ENCODE data around the gene ANKLE1. TPM values are rescaled to one million over a fixed set of nuclear protein-coding genes. Genes with fewer than 3 reads are reported as not detected.

ANKLE1 gene
- total RNA-seq, 1 donor from 2014 or later, result 9.3 TPM

DNA sequence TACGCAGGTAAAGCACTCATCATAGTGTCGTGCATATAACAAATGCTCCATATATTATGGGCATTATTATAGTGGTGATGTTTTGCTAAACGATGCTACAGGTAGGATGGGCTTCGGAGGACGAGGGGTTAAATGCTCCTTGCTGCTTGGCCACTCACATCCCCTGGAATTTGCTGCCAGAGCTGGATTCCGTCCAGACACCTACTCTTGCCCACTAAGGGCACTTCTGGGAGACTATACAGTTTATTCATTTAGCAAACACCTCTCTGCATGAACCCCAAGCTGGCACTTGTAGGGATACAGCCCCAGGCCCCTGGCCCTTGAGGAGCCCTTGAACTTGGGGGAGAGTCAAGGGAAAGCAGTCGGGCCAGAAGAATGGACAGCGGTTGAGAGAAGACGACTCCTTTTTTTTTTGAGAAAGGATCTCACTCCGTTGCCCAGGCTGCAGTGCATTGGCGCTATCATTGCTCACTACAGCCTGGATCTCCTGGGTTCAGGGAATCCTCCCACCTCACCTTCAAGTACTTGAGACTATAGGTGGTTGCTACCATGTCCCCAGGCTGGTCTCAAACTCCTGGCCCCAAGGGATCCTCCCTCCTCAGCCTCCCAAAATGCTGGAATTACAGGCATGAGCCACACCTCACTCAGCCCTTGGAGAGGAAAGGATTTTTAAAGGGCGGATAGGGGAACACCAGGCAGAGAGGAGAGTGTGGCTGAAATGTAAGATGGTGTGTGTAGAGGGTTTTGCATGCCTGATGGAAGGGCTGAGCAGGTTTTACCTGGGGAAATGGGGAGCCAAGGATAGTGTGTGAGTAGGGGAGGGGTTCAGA, 22.9 kb downstream of the ANKLE1 start:
- peak overlapping the region; percentile 94 for H3K4me3 Mint-ChIP-seq (ENCODE audit: unreplicated experiment)
- peak overlapping the region; percentile 93 for H3K27ac Mint-ChIP-seq (ENCODE audit: unreplicated experiment)
- H3K4me1 Mint-ChIP-seq (ENCODE audit: low read depth, unreplicated experiment), result peaks cover 26% of the 10 kb centered on the region
- no peaks in the 10 kb centered on the region for H3K36me3 Mint-ChIP-seq (ENCODE audit: unreplicated experiment)
- H3K27me3 Mint-ChIP-seq (ENCODE audit: unreplicated experiment), result peaks cover 14% of the 10 kb centered on the region
- TF ChIP-seq, protein P1, sequence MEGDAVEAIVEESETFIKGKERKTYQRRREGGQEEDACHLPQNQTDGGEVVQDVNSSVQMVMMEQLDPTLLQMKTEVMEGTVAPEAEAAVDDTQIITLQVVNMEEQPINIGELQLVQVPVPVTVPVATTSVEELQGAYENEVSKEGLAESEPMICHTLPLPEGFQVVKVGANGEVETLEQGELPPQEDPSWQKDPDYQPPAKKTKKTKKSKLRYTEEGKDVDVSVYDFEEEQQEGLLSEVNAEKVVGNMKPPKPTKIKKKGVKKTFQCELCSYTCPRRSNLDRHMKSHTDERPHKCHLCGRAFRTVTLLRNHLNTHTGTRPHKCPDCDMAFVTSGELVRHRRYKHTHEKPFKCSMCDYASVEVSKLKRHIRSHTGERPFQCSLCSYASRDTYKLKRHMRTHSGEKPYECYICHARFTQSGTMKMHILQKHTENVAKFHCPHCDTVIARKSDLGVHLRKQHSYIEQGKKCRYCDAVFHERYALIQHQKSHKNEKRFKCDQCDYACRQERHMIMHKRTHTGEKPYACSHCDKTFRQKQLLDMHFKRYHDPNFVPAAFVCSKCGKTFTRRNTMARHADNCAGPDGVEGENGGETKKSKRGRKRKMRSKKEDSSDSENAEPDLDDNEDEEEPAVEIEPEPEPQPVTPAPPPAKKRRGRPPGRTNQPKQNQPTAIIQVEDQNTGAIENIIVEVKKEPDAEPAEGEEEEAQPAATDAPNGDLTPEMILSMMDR (IDR thresholded peaks at IDR 0.05; ENCODE audit: partially characterized antibody, unreplicated experiment), result no peak
- no peak for DNase-seq
- peaks cover 25% of the 10 kb centered on the region for H3K9me3 Mint-ChIP-seq (ENCODE audit: unreplicated experiment)

DNA sequence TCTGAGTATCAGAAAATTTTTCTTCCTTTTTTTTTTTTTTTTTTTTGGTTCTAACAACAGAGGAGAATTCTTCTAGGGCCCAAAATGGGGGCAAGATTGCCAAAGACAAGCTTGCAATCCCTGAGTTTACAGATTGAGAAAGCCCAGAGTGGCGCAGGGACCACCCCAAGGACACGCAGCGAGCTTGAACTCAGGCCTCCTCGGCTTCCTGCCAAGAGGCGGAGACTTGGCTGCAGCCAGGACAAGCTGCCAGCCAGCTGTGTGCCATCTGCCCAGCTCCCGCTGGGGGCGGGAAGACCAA, 23.5 kb downstream of the ANKLE1 start:
- Mint-ChIP-seq H3K9me3 (ENCODE audit: unreplicated experiment) (peaks cover 25% of the 10 kb centered on the region), H3K36me3 (ENCODE audit: unreplicated experiment) (no peaks in the 10 kb centered on the region), H3K27me3 (ENCODE audit: unreplicated experiment) (peaks cover 14% of the 10 kb centered on the region), H3K4me1 (ENCODE audit: low read depth, unreplicated experiment) (peaks cover 26% of the 10 kb centered on the region), H3K4me3 (ENCODE audit: unreplicated experiment) (peak overlapping the region; percentile 94), H3K27ac (ENCODE audit: unreplicated experiment) (peak overlapping the region; percentile 93)
- no peak for DNase-seq
- TF ChIP-seq, protein P1 (IDR thresholded peaks at IDR 0.05; ENCODE audit: partially characterized antibody, unreplicated experiment), result no peak

DNA sequence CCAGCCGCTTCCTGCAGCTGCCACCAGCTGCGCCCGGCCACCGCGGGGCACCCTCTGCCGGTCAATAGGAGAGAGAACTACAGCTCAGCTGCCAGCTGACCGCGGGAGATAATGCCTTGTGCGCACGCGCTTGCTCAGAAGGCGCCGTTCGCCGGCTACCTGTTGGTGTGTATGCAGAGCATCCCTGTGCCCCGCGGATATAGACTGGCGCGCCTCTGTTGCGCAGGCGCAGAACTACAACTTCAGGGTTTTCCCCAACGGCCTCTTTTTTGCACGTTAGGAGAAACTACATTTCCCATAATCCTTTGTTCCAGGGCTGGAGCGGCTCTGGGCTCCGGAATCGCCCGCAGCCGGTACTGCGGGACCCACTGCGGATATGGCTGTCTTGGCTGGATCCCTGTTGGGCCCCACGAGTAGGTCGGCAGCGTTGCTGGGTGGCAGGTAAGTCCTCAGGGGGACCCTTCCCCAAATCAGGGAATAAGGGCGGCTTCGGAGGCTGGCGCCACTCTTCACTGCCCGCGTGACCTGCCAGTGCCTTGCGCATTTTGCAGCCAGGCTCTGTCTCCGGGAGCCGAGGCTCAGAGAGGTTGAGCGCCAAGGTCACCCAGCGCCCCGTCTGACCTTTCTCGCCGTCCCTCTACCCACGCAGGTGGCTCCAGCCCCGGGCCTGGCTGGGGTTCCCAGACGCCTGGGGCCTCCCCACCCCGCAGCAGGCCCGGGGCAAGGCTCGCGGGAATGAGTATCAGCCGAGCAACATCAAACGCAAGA, 24.0 kb downstream of the ANKLE1 start, which contains the start of gene MRPL34:
TSS of gene MRPL34 (plus strand) at position 356 of the 768 bp plus-strand sequence. CDS start at position 377, 21 bp downstream.
- DNase-seq, result peak; percentile 99
- Mint-ChIP-seq H3K9me3 (ENCODE audit: unreplicated experiment) (peaks cover 25% of the 10 kb centered on the region), H3K36me3 (ENCODE audit: unreplicated experiment) (no peaks in the 10 kb centered on the region), H3K4me3 (ENCODE audit: unreplicated experiment) (peak within 1 kb of the TSS; percentile 94), H3K27ac (ENCODE audit: unreplicated experiment) (peak within 1 kb of the TSS; percentile 93), H3K4me1 (ENCODE audit: low read depth, unreplicated experiment) (peaks cover 28% of the 10 kb centered on the region), H3K27me3 (ENCODE audit: unreplicated experiment) (peaks cover 18% of the 10 kb centered on the region)
- TF ChIP-seq, protein P1 (IDR thresholded peaks at IDR 0.05; ENCODE audit: partially characterized antibody, unreplicated experiment), result peak; percentile 70

DNA sequence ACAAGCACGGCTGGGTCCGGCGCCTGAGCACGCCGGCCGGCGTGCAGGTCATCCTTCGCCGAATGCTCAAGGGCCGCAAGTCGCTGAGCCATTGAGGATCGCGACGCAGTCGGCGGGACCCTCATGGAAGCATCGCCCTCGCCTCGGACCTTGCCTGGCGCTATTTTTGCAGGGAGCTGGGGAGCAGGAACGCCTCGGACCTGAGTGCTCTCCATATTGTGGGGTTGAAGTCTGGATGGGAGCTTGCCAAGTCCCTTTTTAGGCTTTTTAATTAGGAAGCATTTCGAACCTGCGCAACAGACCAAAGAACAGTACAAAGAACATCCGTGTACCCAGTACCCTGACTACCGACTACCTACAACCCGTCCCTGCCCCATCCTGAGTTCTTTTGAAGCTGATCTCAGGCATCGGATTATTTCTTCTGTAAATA, 24.6 kb downstream of the ANKLE1 start:
- no peaks in the 10 kb centered on the region for H3K36me3 Mint-ChIP-seq (ENCODE audit: unreplicated experiment)
- H3K27ac Mint-ChIP-seq (ENCODE audit: unreplicated experiment), result peak overlapping the region; percentile 89
- TF ChIP-seq, protein P1 (IDR thresholded peaks at IDR 0.05; ENCODE audit: partially characterized antibody, unreplicated experiment), result no peak
- H3K27me3 Mint-ChIP-seq (ENCODE audit: unreplicated experiment), result peaks cover 19% of the 10 kb centered on the region
- peaks cover 29% of the 10 kb centered on the region for H3K4me1 Mint-ChIP-seq (ENCODE audit: low read depth, unreplicated experiment)
- no peak for DNase-seq
- H3K4me3 Mint-ChIP-seq (ENCODE audit: unreplicated experiment), result peak overlapping the region; percentile 94
- H3K9me3 Mint-ChIP-seq (ENCODE audit: unreplicated experiment), result peaks cover 27% of the 10 kb centered on the region
